Stimulated activated CD8-positive, alpha-beta memory T cell treated with anti-CD3 and anti-CD28 coated beads, Interleukin-4, amount 100 ng/mL, for 48 hours (primary cell): ENCODE results near the gene CLCA1.
A peak's percentile ranks its signal among the peaks of the same experiment; 100 is the strongest.

Experiments
- DNase-seq: peaks from one replicate; pipeline ENCODE4 v3.0.0-alpha.2; 2020

CLCA1 gene

GRCh38 chr1:86466109-86466844 lies 2.5 kb upstream of the CLCA1 start:
- no peak for DNase-seq

GRCh38 chr1:86466986-86467385 lies 1.7 kb upstream of the CLCA1 start:
- no peak for DNase-seq

DNA sequence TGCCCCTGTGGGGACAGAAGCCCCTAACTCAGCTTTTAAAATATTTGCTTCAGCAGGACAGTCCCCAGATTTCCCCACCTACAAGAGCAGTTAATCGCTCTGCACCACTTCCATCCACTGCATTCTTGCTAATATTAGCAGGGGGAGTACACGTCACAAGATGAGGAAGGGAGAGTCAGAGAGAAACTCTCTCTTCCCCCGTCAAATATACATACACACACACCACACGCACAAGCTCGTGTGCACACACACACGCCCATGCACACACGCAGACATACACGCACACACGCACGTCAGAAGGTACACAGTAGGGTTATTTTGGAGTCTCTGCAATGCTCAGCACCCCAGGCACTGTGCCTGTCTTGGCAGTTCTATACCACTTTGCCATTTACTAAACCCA lies 2.1 kb downstream of the CLCA1 start:
- DNase-seq, result no peak

- no peak for DNase-seq
These were observed 2.6 kb downstream of the CLCA1 start for GRCh38 chr1:86471291-86471690.

DNA sequence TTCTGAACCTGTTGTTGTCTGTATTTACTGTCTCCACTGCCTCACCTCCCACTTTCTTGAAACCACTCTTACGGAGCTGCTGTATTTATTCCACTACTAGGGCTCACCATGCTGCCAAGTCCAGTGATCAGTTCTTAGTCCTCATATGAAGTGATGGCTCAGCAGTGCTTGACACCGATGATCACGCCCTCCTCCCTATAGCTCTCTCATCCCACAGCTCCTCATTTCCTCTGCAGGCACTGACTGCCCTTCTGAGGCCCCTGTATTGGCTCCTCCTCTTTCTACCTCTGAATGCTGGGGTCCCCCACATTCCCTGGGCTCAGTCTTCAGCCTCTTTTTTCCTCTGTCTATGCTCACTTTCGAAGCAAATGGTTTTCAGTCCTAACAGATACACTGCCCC lies 3.4 kb downstream of the CLCA1 start:
- DNase-seq, result no peak

GRCh38 chr1:86472767-86473166 lies 4.0 kb downstream of the CLCA1 start:
- no peak for DNase-seq

- DNase-seq, result no peak
These were observed 8.5 kb downstream of the CLCA1 start for GRCh38 chr1:86477256-86477655.

DNA sequence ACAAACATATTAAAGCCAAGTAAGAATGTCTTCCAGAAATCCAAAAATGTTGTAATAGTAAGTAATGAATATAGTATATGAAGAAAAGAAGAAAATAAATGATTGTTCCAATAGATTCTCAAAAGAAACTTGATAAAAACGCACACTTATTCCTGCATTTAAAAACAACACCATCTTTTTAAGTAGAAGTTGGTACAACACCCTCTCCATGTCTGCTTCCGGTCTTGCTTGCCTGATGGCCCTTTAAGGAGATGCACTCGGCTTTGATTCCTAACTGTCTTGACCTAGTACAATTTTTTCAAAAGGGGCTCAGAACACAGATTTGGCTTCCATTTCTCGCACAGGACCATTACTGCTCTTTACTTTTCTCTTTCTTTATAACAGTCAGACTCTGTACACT lies 9.0 kb downstream of the CLCA1 start:
- no peak for DNase-seq

- DNase-seq, result no peak
These were observed 9.9 kb downstream of the CLCA1 start for GRCh38 chr1:86478416-86479156.

GRCh38 chr1:86481966-86482365 lies 13.2 kb downstream of the CLCA1 start:
- DNase-seq, result no peak

- no peak for DNase-seq
These were observed 18.5 kb downstream of the CLCA1 start for GRCh38 chr1:86487131-86487810.

GRCh38 chr1:86487811-86488141 lies 19.0 kb downstream of the CLCA1 start:
- DNase-seq, result no peak

- no peak for DNase-seq
These were observed 20.6 kb downstream of the CLCA1 start for GRCh38 chr1:86489242-86489878.

DNA sequence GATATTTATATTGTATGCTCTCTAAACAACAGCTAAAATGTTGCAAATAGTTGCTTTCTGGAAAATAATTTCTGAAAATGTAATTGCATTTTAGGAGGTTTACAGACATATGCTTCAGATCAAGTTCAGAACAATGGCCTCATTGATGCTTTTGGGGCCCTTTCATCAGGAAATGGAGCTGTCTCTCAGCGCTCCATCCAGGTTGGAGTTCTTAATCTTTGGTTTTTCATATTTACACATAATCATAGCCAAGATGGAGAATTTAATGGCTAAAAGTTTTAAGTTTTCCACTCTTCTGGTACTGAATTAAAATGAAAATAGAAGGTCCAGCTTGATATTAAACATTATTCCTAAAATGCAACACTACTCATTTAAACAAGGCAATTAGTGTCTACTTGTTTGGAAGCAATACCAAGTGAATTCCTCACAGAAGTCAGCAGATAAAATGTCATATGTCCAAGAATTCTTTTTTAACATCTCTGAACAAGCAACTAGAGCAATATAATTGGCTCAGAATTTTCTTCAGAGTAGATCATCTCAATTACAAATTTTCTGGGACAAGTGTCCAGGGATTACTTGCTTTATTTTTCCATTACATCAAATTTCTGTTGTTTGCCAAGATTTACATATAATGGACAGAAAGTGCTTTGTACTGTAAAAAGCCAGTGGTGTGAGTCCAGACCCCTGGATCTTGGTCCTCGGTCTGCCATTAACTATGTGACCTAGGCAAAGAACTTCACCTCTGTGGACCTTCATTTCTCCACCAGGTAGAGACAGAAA lies 22.6 kb downstream of the CLCA1 start:
- no peak for DNase-seq

- no peak for DNase-seq
These were observed 29.6 kb downstream of the CLCA1 start for GRCh38 chr1:86498281-86498680.

DNA sequence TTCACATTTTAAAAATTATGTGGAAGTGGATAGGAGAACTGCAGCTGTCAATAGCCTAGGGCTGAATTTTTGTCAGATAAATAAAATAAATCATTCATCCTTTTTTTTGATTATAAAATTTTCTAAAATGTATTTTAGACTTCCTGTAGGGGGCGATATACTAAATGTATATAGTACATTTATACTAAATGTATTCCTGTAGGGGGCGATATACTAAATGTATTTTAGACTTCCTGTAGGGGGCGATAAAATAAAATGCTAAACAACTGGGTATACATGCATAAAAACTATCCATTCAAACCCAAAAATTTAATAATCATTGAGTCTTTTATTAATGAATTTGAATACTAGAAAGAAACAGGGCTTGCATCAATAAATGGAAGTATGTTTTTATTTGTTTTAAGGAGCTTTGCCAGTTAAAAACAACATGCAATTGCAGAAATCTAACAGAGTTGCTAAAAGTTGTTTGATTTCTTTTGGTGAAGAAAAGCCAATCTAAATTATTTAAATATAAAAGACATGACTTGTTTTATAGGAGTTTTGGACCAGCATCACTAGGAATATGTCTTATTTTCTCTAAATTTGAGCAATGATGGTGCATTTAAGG lies 31.4 kb downstream of the CLCA1 start:
- DNase-seq, result no peak

DNA sequence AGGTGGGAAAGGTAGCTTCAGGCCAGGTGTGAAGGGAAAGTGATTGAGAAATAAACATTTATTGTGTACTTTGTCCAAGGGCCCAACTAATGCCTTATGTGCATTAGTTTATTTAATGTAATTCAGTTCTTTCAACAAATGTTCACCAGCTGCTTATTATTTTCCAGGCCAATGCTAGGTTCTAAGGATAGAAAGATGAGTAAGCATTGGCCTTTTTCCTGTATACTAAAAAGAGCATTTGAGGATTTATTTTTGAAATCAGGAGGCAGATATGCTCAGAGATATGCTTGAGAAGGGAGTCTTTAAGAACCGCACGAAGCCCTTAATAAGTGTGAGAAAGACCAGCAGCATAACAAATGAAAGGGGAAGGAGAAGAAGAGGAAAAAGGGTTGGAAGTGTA lies 32.0 kb downstream of the CLCA1 start:
- DNase-seq, result no peak

DNA sequence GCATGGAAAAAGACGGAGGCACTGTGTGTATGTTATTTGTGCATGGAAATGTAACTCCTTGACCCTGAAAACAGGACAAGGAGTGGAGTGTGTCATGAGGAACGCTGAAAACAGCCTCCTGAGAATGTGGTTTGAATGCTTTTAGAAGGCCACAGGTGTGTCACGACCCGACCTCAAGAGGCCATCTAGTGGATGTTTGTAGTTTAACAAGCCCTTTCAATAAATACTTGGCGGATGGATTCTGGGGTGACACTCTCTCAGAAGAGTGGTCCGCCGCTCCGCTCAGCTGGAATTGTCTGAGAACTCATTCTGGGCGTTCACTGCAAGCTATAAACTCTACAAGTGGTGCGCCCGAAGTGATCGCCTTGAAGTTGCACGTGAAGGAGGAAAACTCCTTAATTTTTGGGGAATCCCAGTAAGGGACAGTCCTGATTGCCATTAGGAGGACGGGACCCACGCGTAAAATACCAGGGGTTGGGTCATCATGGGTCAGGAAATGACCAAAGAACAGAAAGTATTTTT lies 33.5 kb downstream of the CLCA1 start:
- peak; percentile 43 for DNase-seq

GRCh38 chr1:86502721-86503405 lies 34.1 kb downstream of the CLCA1 start:
- DNase-seq, result no peak

DNA sequence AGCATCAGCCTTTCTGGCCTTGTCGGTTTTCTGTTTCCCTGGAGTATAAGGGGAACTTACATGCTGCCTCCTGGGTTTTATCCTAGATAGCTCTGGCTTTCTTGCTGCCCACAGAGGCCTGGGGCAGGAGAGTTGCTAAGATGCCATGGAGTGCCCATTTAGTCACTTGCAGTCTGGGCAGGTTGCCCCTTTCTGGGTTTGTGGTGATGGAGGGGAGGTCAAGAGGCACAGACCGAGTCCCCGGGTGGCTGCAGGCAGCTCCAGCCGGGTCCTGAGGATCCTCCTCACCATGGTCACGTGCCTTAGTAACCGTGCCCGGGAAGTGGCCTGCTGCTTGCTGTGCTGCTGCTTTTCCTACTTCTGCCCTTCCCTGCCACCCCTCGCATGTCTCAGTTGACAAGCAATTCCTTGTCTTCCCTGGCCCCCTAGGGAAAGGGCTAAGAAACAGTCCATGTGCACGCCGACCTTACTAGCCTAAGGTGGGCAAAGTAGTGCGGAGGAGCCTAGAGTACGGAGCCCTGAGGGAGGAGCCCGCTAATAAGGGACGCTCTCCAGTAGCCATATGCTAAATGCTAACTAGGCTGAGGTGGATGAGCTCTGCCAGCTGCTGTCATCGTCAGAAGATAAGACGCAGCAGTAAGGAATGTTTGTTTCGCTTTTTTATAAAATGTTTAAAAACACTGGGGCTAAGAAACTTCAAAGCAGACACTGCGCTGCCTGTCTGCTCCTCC lies 34.8 kb downstream of the CLCA1 start:
- DNase-seq, result no peak

- DNase-seq, result no peak
These were observed 35.4 kb downstream of the CLCA1 start for GRCh38 chr1:86504137-86504479.
